GM12874 (cell line): ENCODE data around the gene SNRPB.

ENCODE experiments used
- CTCF ChIP-seq: IDR thresholded peaks from 2 replicates; pipeline ENCODE4 v1.5.1; 2011; ENCODE audit warnings: low read depth, mild to moderate bottlenecking, control low read depth, low read length, moderate library complexity; ENCODE audit not compliant: insufficient read depth

Gene SNRPB

GRCh38 chr20:2509468-2509781 is 38.8 kb upstream of the SNRPB start:
- no peak for TF ChIP-seq CTCF

- no peak for TF ChIP-seq CTCF
These were observed 38.3 kb upstream of the SNRPB start, which contains the start of gene ZNF343 for GRCh38 chr20:2508631-2509467. TSS of gene ZNF343 (minus strand) at chr20:2508915. CDS start at chr20:2493895, 15,020 bp downstream.

GRCh38 chr20:2507875-2508630 is 37.5 kb upstream of the SNRPB start:
- TF ChIP-seq CTCF, result no peak

- TF ChIP-seq CTCF, result no peak
These were observed 36.9 kb upstream of the SNRPB start for GRCh38 chr20:2507464-2507863.

GRCh38 chr20:2485661-2486060 is 15.1 kb upstream of the SNRPB start:
- TF ChIP-seq CTCF, result no peak

GRCh38 chr20:2485080-2485479 is 14.5 kb upstream of the SNRPB start:
- TF ChIP-seq CTCF, result no peak

GRCh38 chr20:2483504-2483903 is 12.9 kb upstream of the SNRPB start:
- no peak for TF ChIP-seq CTCF
